Upper lobe of right lung (tissue), 1 donor: ENCODE data around the gene NUP210. TPM values are rescaled to one million over a fixed set of nuclear protein-coding genes. Genes with fewer than 3 reads are reported as not detected.

Source experiments
- ATAC-seq: fragments of 200-7000 bp; cut with Tn5 transposase; one replicate; pipeline ENCODE4 v1.9.1; 2020; ENCODE audit warnings: mild to moderate bottlenecking, moderate library complexity
- DNase-seq: peaks from one replicate; pipeline ENCODE4 v3.0.0-alpha.2; 2020
- H3K27ac ChIP-seq: fragments of 200-600 bp; one replicate; pipeline ENCODE4 v1.8.0; 2022
- H3K27me3 ChIP-seq: fragments of 200-600 bp; one replicate; pipeline ENCODE4 v1.8.0; 2022; ENCODE audit warnings: mild to moderate bottlenecking
- H3K36me3 ChIP-seq: fragments of 200-600 bp; one replicate; pipeline ENCODE4 v1.8.0; 2022
- H3K4me1 ChIP-seq: fragments of 200-600 bp; one replicate; pipeline ENCODE4 v1.8.0; 2022
- H3K4me3 ChIP-seq: fragments of 200-600 bp; one replicate; pipeline ENCODE4 v1.8.0; 2022; ENCODE audit warnings: mild to moderate bottlenecking
- H3K9me3 ChIP-seq: fragments of 200-600 bp; one replicate; pipeline ENCODE4 v1.8.0; 2022
- CTCF ChIP-seq: fragments of 200-600 bp; IDR thresholded peaks from one replicate; pipeline ENCODE4 v1.8.0; 2022; ENCODE audit warnings: antibody characterized with exemption
- intact Hi-C: fragments of 100-400 bp; cut with DNase I; formaldehyde crosslinking; loops from one replicate; pipeline ENCODE4 v1.11.0; 2022
- total RNA-seq: library from RNA; stranded (reverse); fragmentation: NEBNext Ultra II Directional; extraction: Animal tissue kit (Norgen Biotek cat#: 25700); gene quantifications from one replicate; pipeline ENCODE4 v1.2.1, GENCODE V29; 2021
- donor health status: DM: no; HTN: yes; CAD: no; lungs with severe emphysema.

The NUP210 gene
- total RNA-seq, 1 donor from 2014 or later: 19.8 TPM

- Histone ChIP-seq H3K36me3 (peaks cover 22% of the 10 kb centered on the region), H3K4me1 (no peaks in the 10 kb centered on the region), H3K27ac (no peak overlapping the region), H3K4me3 (no peak overlapping the region), H3K9me3 (no peaks in the 10 kb centered on the region), H3K27me3 (no peaks in the 10 kb centered on the region)
- intact Hi-C loops: no loop called here
- no peak for TF ChIP-seq CTCF
- no peak for DNase-seq
- no peak for ATAC-seq
These were observed 102.4 kb downstream of the NUP210 start for GRCh38 chr3:13317596-13318320.

GRCh38 chr3:13316603-13317002 lies 103.5 kb downstream of the NUP210 start:
- no peak overlapping the region for H3K27ac ChIP-seq
- no peak for ATAC-seq
- peaks cover 22% of the 10 kb centered on the region for H3K36me3 ChIP-seq
- no peak for DNase-seq
- no peak overlapping the region for H3K4me3 ChIP-seq
- intact Hi-C loops: no loop called here
- no peaks in the 10 kb centered on the region for H3K9me3 ChIP-seq
- H3K4me1 ChIP-seq: no peaks in the 10 kb centered on the region
- H3K27me3 ChIP-seq: no peaks in the 10 kb centered on the region
- TF ChIP-seq CTCF: no peak

- Histone ChIP-seq H3K27me3 (no peaks in the 10 kb centered on the region), H3K4me1 (no peaks in the 10 kb centered on the region), H3K4me3 (no peak overlapping the region), H3K9me3 (no peaks in the 10 kb centered on the region), H3K27ac (no peak overlapping the region), H3K36me3 (peaks cover 19% of the 10 kb centered on the region)
- no peak for TF ChIP-seq CTCF
- intact Hi-C loops: no loop called here
- DNase-seq: no peak
- ATAC-seq: no peak
These were observed 105.2 kb downstream of the NUP210 start for GRCh38 chr3:13314877-13315276.

GRCh38 chr3:13313813-13314212 lies 106.3 kb downstream of the NUP210 start:
- no peak for TF ChIP-seq CTCF
- intact Hi-C loops: no loop called here
- no peak overlapping the region for H3K27ac ChIP-seq
- no peaks in the 10 kb centered on the region for H3K4me1 ChIP-seq
- no peaks in the 10 kb centered on the region for H3K27me3 ChIP-seq
- H3K9me3 ChIP-seq: no peaks in the 10 kb centered on the region
- ATAC-seq (no peak), DNase-seq (no peak)
- H3K4me3 ChIP-seq: no peak overlapping the region
- H3K36me3 ChIP-seq: peaks cover 8% of the 10 kb centered on the region

- H3K27me3 ChIP-seq: no peaks in the 10 kb centered on the region
- no peak for TF ChIP-seq CTCF
- intact Hi-C loops: no loop called here
- H3K36me3 ChIP-seq: no peaks in the 10 kb centered on the region
- H3K27ac ChIP-seq: no peak overlapping the region
- H3K4me1 ChIP-seq: no peaks in the 10 kb centered on the region
- no peak for ATAC-seq
- H3K9me3 ChIP-seq: no peaks in the 10 kb centered on the region
- DNase-seq: no peak
- no peak overlapping the region for H3K4me3 ChIP-seq
These were observed 111.1 kb downstream of the NUP210 start for GRCh38 chr3:13309004-13309403.

- no peak overlapping the region for H3K27ac ChIP-seq
- no peaks in the 10 kb centered on the region for H3K36me3 ChIP-seq
- no peaks in the 10 kb centered on the region for H3K27me3 ChIP-seq
- ATAC-seq (peak; percentile 66), DNase-seq (no peak)
- no peak overlapping the region for H3K4me3 ChIP-seq
- no peaks in the 10 kb centered on the region for H3K4me1 ChIP-seq
- H3K9me3 ChIP-seq: no peaks in the 10 kb centered on the region
- peak; percentile 37 for TF ChIP-seq CTCF
- intact Hi-C loops: no loop called here
These were observed 111.7 kb downstream of the NUP210 start for GRCh38 chr3:13308380-13308801.
